KG1 (cell line): ENCODE results near the gene TRMU.
"Not testable (repeated sequence)": the region's sequence is repeated elsewhere in the genome, so short reads cannot be mapped to it uniquely, and the experiment has no call there.

ENCODE experiments used
- DNase-seq: peaks from one replicate; lab custom pipeline; 2025; lab: John Stamatoyannopoulos, UW

TRMU gene

GRCh38 chr22:46300491-46300890, 35.0 kb upstream of the TRMU start:
- no peak for DNase-seq

DNA sequence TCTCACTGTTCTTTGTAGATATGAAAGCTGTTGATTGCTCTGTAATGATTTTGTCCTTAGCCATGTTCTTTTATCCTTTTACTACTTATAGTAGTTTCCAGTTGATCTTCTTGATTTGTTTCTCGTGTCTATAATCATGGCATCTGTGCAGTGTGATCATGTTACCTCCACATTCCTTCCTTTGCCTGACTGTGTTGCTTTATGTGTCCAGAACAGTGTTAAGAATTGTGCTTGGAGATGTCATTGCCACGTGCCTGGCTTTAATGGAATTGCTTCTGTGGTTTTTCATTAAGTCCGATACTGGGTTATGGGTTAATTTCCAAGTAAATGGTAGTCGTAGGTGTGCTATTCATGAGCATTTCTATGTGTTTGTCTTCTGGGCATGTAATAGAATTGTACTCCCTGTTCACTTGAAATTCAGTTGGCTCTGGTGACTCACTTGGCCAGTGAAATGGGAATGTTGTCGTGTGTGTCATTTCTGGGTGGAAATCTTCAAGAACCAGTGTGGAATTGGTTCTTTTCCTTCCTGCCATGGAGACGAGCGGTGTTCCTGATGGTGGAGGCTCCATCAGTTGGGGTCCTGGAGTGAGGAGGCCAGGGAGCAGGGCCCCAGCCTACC, 32.1 kb upstream of the TRMU start:
- DNase-seq, result no peak

GRCh38 chr22:46308283-46308988, 27.1 kb upstream of the TRMU start:
- no peak for DNase-seq

- DNase-seq, result no peak
These were observed 25.9 kb upstream of the TRMU start for GRCh38 chr22:46309526-46310085.

- DNase-seq, result no peak
These were observed 23.5 kb upstream of the TRMU start for GRCh38 chr22:46312056-46312455.

GRCh38 chr22:46312848-46313247, 22.7 kb upstream of the TRMU start:
- not testable (repeated sequence) for DNase-seq

GRCh38 chr22:46315976-46316375, 19.5 kb upstream of the TRMU start:
- no peak for DNase-seq

- DNase-seq, result no peak
These were observed 17.9 kb upstream of the TRMU start for GRCh38 chr22:46317646-46318045.

DNA sequence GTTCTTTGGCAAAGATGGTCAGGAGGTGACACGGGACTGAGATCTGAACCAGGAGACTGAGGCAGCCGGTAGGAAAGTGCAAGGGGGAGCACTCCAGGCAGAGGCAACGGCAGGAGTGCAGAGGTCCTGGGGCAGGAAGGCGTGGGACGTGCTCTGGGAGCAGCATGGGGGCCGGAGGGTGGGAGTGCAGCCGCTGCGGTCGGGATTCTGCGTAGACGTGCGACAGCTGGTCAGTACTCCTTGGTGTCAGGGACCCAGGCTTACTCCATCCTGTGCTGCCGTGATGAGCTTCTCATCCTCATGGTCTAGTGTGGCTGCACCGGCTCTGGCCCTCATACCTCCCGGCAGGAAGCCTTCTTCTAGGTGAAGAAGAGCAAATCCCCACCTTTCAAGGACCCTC, 16.9 kb upstream of the TRMU start:
- no peak for DNase-seq

DNA sequence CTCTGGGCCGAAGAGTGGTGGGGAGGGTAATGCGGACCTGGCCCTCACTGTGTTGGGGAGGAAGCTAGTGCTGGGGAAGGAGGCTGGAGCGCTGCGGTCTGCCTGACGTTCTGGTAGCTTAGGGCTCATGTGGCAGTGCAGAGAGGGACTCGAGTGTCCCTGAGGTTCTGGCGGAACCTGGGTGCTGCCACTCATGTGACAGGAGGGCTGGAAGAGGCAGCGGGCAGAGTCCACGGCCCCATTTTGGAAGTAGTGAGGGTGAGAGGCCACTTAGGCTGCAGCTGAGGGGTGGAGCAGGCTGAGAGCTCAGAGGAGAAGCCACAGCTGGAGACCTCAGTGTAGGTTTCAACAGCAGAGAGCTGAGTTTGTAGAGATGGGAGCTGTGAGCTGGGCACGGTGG, 16.2 kb upstream of the TRMU start:
- DNase-seq, result no peak

GRCh38 chr22:46320166-46320710, 15.3 kb upstream of the TRMU start:
- DNase-seq, result no peak

GRCh38 chr22:46320716-46321386, 14.7 kb upstream of the TRMU start:
- DNase-seq, result no peak

DNA sequence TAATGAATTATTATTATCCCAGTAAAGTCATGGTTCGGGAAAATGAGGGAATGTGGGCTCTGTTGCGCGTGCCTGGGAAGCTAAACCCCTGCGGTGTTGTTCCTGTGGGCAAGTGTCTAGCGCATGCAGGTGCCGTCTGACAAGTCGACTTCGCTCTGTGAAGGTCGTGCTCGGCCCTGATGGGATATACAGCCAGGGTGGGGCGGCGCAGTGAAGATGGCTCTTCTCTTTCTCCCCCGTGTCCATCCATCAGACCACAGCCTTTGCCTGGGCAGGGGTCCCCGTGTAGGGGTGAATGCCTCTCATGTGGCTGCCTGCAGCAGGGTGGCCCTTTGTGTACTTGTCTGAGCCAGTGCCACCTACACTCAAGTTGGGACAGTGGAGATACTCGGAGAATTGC, 12.8 kb upstream of the TRMU start:
- DNase-seq, result no peak

GRCh38 chr22:46323162-46323561, 12.4 kb upstream of the TRMU start:
- DNase-seq, result no peak

DNA sequence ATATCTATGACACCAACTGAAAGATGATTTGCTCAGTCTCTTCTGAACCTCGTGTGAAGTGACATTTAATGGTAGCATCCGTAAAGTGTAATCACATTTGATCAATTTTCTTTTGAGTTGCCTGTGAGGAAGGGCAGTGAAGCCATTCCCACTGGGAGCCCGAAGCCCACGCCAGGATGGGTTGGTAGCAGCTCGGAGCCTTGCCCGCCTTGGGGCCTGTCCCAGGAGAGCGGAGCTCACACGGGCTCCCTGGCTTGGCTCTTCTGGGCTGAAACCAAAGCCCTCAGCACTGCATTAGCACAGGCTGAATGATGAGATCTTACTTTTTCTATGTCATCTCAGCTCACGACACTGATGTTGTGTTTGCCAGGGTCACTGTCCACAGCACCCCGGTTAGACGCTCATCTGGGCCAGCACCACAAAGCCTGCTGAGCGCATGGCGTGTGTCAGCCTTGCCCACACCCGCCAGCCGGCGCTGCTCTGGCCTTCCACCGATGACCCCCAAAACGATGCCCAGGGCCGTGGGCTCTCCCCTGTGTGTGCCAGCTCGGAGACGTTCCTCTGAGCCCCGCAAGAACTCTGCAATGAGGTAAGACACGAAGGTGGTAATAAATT, 9.3 kb upstream of the TRMU start:
- no peak for DNase-seq

GRCh38 chr22:46327691-46328465, 7.6 kb upstream of the TRMU start:
- DNase-seq, result no peak

DNA sequence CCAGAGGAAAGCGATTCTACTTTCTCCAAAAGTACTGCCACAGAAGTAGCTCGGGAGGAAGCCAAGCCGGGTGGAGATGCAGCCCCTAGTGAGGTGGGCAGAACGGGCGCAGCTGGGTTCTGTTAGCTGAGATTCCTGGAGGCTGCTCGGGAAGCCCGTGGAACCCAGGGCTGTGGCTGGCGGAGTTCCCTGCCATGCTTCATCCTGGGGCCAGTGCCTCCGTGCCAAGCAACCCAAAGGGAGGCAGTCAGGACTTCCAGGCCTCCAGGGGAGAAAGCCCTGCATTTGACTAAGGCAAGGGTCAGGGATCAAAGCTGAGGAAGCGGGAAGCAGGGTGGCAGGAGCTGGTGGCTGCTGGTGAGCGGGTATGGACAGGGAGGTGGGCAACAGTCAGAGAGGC, 6.7 kb upstream of the TRMU start:
- no peak for DNase-seq

DNA sequence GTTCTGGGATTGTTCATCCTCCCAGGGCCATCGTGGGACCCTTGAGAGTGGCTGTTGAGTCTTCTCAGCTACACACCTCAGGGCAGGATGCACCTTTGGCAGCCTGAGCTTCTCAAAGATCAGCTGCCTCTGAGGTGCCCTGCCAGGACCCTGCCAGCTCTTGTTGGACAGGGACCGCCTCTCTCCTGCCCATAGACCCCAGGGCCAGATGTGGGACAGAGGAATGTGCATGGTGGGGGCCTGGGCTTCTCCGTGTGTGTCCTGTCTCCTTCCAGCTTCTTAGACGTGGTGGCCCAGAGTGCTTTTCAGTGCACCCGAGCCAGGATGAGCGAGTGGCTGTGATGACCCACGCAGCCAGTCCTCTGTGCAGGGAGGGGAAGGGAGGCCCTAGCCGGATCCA, 5.9 kb upstream of the TRMU start:
- DNase-seq, result no peak

- DNase-seq, result no peak
These were observed 5.1 kb upstream of the TRMU start for GRCh38 chr22:46330426-46330825.

GRCh38 chr22:46331496-46331895, 4.0 kb upstream of the TRMU start:
- no peak for DNase-seq
